Endodermal cell (in vitro differentiated cells): ENCODE results near the gene GABRB3. TPM values are rescaled to one million over a fixed set of nuclear protein-coding genes. Genes with fewer than 3 reads are reported as not detected.

ENCODE experiments used
- DNase-seq: peaks from one replicate; pipeline ENCODE4 v3.0.0-alpha.2; 2017
- H3K27ac ChIP-seq: 2 replicates; pipeline ENCODE4 v1.5.1; 2013; ENCODE audit warnings: mild to moderate bottlenecking, low read depth, low read length, moderate library complexity
- H3K27me3 ChIP-seq: 2 replicates; pipeline ENCODE4 v1.6.1; 2013; ENCODE audit warnings: mild to moderate bottlenecking, low read length, moderate library complexity; ENCODE audit not compliant: insufficient read depth, control insufficient read depth, poor library complexity, severe bottlenecking
- H3K36me3 ChIP-seq: 2 replicates; pipeline ENCODE4 v1.7.0; 2013; ENCODE audit warnings: mild to moderate bottlenecking, low read length, moderate library complexity; ENCODE audit not compliant: control insufficient read depth, insufficient read depth
- H3K4me1 ChIP-seq: one replicate; pipeline ENCODE4 v1.7.0; 2013; ENCODE audit warnings: low read length; ENCODE audit not compliant: control insufficient read depth, insufficient read depth
- H3K4me3 ChIP-seq: 2 replicates; pipeline ENCODE4 v1.5.1; 2013; ENCODE audit warnings: mild to moderate bottlenecking, low read length, moderate library complexity
- H3K9ac ChIP-seq: 2 replicates; pipeline ENCODE4 v1.6.1; 2013; ENCODE audit warnings: mild to moderate bottlenecking, low read length, moderate library complexity; ENCODE audit not compliant: poor library complexity, severe bottlenecking; ENCODE audit errors: extremely low read depth
- H3K9me3 ChIP-seq: 2 replicates; pipeline ENCODE4 v1.6.1; 2013; ENCODE audit warnings: mild to moderate bottlenecking, low read length, moderate library complexity; ENCODE audit not compliant: control insufficient read depth
- H3K27ac Mint-ChIP-seq: 2 replicates; pipeline ENCODE4 v1.8.0; 2020; ENCODE audit warnings: mixed read lengths
- H3K27me3 Mint-ChIP-seq: 2 replicates; pipeline ENCODE4 v1.8.0; 2021; ENCODE audit warnings: mild to moderate bottlenecking, mixed read lengths; ENCODE audit not compliant: insufficient read depth
- H3K36me3 Mint-ChIP-seq: 2 replicates; pipeline ENCODE4 v1.8.0; 2020; ENCODE audit warnings: low read depth, mixed read lengths
- H3K4me1 Mint-ChIP-seq: 2 replicates; pipeline ENCODE4 v1.8.0; 2020; ENCODE audit warnings: mixed read lengths
- H3K4me3 Mint-ChIP-seq: 2 replicates; pipeline ENCODE4 v1.8.0; 2020; ENCODE audit warnings: mild to moderate bottlenecking, moderate library complexity, mixed read lengths
- H3K9me3 Mint-ChIP-seq: 2 replicates; pipeline ENCODE4 v1.8.0; 2020; ENCODE audit warnings: mild to moderate bottlenecking, mixed read lengths
- WGBS, 2 experiments: methylation state at CpG; one replicate each; pipeline versions ENCODE4 v1.1.5 to v1.1.7; 2013; ENCODE audit warnings: missing lambda C conversion rate in 2 of 2, mixed read lengths in 1 of 2; ENCODE audit not compliant: insufficient coverage in 1 of 2, insufficient read length in 1 of 2; 5-methylcytosine and 5-hydroxymethylcytosine counted together
- total RNA-seq, 2 donors: library from RNA; stranded (reverse); fragmentation: NEBNext Ultra II Directional in 1 of 2; extraction: Animal tissue kit (Norgen Biotek cat#: 25700) in 1 of 2; gene quantifications; 2 replicates in 1 of 2; 3 replicates in 1 of 2; pipeline ENCODE4 v1.2.1, GENCODE V29; 2021
- TF ChIP-seq, protein P1 (sequence below): fragments of 200-600 bp; sonication (generic); conservative IDR thresholded peaks from 2 replicates; pipeline ENCODE4 v1.5.0; 2021; ENCODE audit warnings: antibody characterized with exemption, mild to moderate bottlenecking

The GABRB3 gene
- total RNA-seq, 2 donors from 2014 or later: 81.8 to 122 TPM

DNA sequence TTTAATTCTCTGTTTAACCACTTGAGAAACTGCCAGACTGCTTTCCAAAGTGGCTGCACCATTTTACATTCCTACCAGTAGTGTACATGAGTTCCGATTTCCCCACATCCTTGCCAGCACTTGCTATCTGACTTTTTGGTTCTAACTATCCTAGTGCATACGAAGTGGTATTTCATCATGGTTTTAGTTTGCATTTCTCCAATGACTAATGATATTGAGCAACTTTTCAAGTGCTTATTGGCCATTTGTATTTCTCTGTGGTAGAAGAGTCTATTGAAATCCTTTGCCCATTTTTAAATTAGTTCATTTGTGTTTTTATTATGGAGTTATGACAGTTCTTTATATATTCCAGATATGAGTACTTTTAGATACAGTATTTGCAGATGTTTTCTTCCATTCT, 247.8 kb downstream of the GABRB3 start:
- WGBS, 2 experiments: 94 to 96% methylated on average over 2 of the region's 2 CpGs
- peaks cover 1% of the 10 kb centered on the region for H3K36me3 ChIP-seq

DNA sequence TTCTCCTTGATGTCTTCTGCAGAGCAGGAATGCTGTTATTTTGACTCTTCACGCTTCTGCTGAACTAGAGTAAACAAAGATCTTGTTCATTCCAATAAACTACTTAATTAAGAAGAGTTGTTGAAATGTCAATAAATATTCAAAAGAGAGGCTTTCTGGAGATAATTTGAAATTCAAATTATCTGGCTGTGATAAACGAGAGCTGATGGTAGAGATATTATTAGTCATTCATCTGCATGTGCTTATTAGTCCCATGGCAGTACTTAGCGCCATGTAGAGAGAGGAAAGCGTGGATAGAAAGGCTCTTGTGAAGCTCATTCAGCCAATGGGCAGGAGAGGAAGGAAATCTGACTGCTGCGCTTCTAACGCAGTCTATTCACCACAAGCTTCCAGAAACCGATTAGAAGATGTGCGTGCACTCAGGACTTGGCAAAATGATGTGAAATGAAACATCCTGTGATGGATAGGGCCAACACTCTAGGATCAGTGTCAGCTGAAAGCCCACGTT, 251.1 kb downstream of the GABRB3 start:
- no peak overlapping the region for H3K4me3 Mint-ChIP-seq
- DNase-seq: no peak
- peaks cover 16% of the 10 kb centered on the region for H3K9me3 ChIP-seq
- H3K36me3 Mint-ChIP-seq: peaks cover 11% of the 10 kb centered on the region
- no peaks in the 10 kb centered on the region for H3K36me3 ChIP-seq
- H3K4me1 Mint-ChIP-seq: no peaks in the 10 kb centered on the region
- WGBS, 2 experiments: 96 to 100% methylated on average over 5 to 9 of the region's 9 CpGs
- TF ChIP-seq, protein P1, sequence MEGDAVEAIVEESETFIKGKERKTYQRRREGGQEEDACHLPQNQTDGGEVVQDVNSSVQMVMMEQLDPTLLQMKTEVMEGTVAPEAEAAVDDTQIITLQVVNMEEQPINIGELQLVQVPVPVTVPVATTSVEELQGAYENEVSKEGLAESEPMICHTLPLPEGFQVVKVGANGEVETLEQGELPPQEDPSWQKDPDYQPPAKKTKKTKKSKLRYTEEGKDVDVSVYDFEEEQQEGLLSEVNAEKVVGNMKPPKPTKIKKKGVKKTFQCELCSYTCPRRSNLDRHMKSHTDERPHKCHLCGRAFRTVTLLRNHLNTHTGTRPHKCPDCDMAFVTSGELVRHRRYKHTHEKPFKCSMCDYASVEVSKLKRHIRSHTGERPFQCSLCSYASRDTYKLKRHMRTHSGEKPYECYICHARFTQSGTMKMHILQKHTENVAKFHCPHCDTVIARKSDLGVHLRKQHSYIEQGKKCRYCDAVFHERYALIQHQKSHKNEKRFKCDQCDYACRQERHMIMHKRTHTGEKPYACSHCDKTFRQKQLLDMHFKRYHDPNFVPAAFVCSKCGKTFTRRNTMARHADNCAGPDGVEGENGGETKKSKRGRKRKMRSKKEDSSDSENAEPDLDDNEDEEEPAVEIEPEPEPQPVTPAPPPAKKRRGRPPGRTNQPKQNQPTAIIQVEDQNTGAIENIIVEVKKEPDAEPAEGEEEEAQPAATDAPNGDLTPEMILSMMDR: no peak
- no peaks in the 10 kb centered on the region for H3K27me3 ChIP-seq
- H3K4me3 ChIP-seq: no peak overlapping the region
- no peak overlapping the region for H3K9ac ChIP-seq
- no peak overlapping the region for H3K27ac Mint-ChIP-seq
- H3K9me3 Mint-ChIP-seq: peaks cover 17% of the 10 kb centered on the region
- no peaks in the 10 kb centered on the region for H3K27me3 Mint-ChIP-seq
- no peak overlapping the region for H3K27ac ChIP-seq
- H3K4me1 ChIP-seq: no peaks in the 10 kb centered on the region

More for the DNA sequence above, 247.8 kb downstream of the GABRB3 start:
- H3K4me3 ChIP-seq: no peak overlapping the region
- no peak overlapping the region for H3K4me3 Mint-ChIP-seq
- no peak overlapping the region for H3K27ac Mint-ChIP-seq
- H3K36me3 Mint-ChIP-seq: peaks cover 18% of the 10 kb centered on the region
- H3K27me3 Mint-ChIP-seq: no peaks in the 10 kb centered on the region
- H3K9ac ChIP-seq: no peak overlapping the region
- peaks cover 17% of the 10 kb centered on the region for H3K9me3 Mint-ChIP-seq
- no peaks in the 10 kb centered on the region for H3K27me3 ChIP-seq
- peaks cover 16% of the 10 kb centered on the region for H3K9me3 ChIP-seq
- no peak for DNase-seq
- TF ChIP-seq, protein P1: no peak
- no peak overlapping the region for H3K27ac ChIP-seq
- no peaks in the 10 kb centered on the region for H3K4me1 ChIP-seq
- H3K4me1 Mint-ChIP-seq: no peaks in the 10 kb centered on the region

DNA sequence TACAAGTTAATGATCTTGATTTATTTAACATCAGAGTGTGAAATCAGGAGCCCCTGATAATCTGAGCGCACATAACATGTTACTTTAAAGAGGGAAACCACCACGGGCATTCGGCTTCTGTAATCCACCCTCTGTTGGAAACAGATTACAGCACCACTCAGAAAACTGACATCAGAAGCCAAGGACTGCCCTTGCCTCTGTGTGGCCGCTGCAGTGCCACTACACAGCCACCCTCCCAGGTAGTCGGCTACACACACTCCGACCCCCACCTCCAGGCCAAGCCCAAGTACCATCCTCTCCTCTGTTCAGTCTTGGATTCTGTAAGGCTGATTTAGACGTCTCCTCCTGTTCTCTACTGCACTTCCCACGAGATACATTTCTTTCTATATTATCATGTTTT, 251.7 kb downstream of the GABRB3 start:
- Histone ChIP-seq H3K27ac (no peak overlapping the region), H3K4me1 (no peaks in the 10 kb centered on the region), H3K9me3 (peaks cover 13% of the 10 kb centered on the region), H3K36me3 (no peaks in the 10 kb centered on the region), H3K9ac (no peak overlapping the region), H3K27me3 (no peaks in the 10 kb centered on the region), H3K4me3 (no peak overlapping the region)
- Mint-ChIP-seq H3K4me3 (no peak overlapping the region), H3K27me3 (no peaks in the 10 kb centered on the region), H3K9me3 (peaks cover 17% of the 10 kb centered on the region), H3K4me1 (no peaks in the 10 kb centered on the region), H3K36me3 (peaks cover 10% of the 10 kb centered on the region), H3K27ac (no peak overlapping the region)
- no peak for DNase-seq
- 92 to 93% methylated on average over 4 to 8 of the region's 8 CpGs for WGBS, 2 experiments
- TF ChIP-seq, protein P1: no peak
